WI38 (cell line): ENCODE measurements around the gene SEC16A.
A peak's percentile ranks its signal among the peaks of the same experiment; 100 is the strongest.

Experiments used
- H3K4me3 ChIP-seq: 2 replicates; pipeline ENCODE4 v1.5.1; 2011; ENCODE audit warnings: low read depth, mild to moderate bottlenecking, control low read depth, low read length
- CTCF ChIP-seq: IDR thresholded peaks from 2 replicates; pipeline ENCODE4 v1.5.1; 2012; ENCODE audit warnings: low read depth, mild to moderate bottlenecking, control low read depth, low read length

Gene SEC16A

GRCh38 chr9:136421791-136422190 is 61.0 kb downstream of the SEC16A start:
- no peak for TF ChIP-seq CTCF
- H3K4me3 ChIP-seq: no peak overlapping the region

GRCh38 chr9:136419092-136419420 is 63.8 kb downstream of the SEC16A start:
- no peak overlapping the region for H3K4me3 ChIP-seq
- TF ChIP-seq CTCF: no peak

GRCh38 chr9:136418182-136419091 is 64.4 kb downstream of the SEC16A start:
- TF ChIP-seq CTCF: no peak
- no peak overlapping the region for H3K4me3 ChIP-seq

GRCh38 chr9:136416914-136417313 is 65.9 kb downstream of the SEC16A start:
- no peak for TF ChIP-seq CTCF
- H3K4me3 ChIP-seq: no peak overlapping the region

- no peak overlapping the region for H3K4me3 ChIP-seq
- no peak for TF ChIP-seq CTCF
These were observed 66.4 kb downstream of the SEC16A start for GRCh38 chr9:136416427-136416826.

GRCh38 chr9:136412962-136413361 is 69.9 kb downstream of the SEC16A start:
- no peak for TF ChIP-seq CTCF
- H3K4me3 ChIP-seq: no peak overlapping the region

- no peak for TF ChIP-seq CTCF
- peak overlapping the region; percentile 97 for H3K4me3 ChIP-seq
These were observed 71.5 kb downstream of the SEC16A start for GRCh38 chr9:136411378-136411777.
